Neural progenitor cell (in vitro differentiated cells): Measurements from ENCODE around the gene TMEM190.

Experiments
- EZH2 ChIP-seq: fragments of 200-600 bp; sonication (generic); IDR thresholded peaks from 2 replicates; pipeline ENCODE4 v1.6.1; 2017; ENCODE audit warnings: antibody characterized with exemption, mild to moderate bottlenecking, moderate library complexity
- EZH2phosphoT487 ChIP-seq: fragments of 200-600 bp; sonication (generic); IDR thresholded peaks from 2 replicates; pipeline ENCODE4 v1.6.1; 2017; ENCODE audit warnings: antibody characterized with exemption
- TF ChIP-seq, protein P1 (sequence below): fragments of 200-600 bp; sonication (generic); IDR thresholded peaks from 2 replicates; pipeline ENCODE4 v1.5.1; 2017; ENCODE audit warnings: antibody characterized with exemption, mild to moderate bottlenecking

DNA sequence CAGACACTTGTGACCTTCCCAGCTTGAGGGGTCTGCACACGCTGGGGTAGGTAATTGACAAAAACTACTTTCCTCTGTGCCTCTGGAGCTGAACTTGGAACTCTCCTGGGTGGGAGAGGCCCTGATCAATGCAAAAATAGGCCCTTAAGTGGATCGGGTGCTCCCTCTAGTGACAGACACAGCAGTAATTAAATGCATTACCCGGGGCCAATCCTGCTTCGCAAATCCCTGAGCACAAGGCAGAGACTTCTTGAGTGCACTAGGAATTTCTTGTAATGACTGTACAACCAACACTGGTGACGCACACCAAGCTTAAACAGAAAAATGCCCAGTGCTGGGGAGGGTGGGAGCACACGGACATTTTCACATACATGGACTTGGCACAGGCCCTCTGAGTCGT, 41.6 kb downstream of the TMEM190 start:
- TF ChIP-seq, protein P1, sequence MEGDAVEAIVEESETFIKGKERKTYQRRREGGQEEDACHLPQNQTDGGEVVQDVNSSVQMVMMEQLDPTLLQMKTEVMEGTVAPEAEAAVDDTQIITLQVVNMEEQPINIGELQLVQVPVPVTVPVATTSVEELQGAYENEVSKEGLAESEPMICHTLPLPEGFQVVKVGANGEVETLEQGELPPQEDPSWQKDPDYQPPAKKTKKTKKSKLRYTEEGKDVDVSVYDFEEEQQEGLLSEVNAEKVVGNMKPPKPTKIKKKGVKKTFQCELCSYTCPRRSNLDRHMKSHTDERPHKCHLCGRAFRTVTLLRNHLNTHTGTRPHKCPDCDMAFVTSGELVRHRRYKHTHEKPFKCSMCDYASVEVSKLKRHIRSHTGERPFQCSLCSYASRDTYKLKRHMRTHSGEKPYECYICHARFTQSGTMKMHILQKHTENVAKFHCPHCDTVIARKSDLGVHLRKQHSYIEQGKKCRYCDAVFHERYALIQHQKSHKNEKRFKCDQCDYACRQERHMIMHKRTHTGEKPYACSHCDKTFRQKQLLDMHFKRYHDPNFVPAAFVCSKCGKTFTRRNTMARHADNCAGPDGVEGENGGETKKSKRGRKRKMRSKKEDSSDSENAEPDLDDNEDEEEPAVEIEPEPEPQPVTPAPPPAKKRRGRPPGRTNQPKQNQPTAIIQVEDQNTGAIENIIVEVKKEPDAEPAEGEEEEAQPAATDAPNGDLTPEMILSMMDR: peak; percentile 84
- TF ChIP-seq EZH2phosphoT487 (no peak), EZH2 (peak; percentile 29)
